ENCODE data around the gene SKOR1.

Gene SKOR1

DNA sequence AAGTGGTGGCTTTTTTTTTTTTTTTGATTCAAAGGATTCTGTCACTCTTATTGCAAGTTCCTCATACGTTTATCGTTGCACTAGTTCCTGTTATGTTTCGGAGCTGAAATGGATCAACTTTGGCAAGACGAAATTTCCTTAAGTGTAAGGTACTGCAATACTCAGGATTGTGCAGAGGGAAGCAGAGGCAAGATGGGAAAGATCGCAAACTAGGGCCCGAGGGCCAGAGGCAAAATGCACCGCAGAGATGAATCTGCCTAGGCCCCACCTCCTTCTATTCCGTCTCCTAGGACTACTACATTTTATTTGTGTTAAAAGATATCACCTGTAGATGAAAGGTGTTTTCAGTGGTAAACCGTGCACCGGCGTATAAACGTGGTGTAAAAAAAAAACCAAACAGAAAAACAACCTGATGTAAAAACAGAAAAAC, 14.2 kb downstream of the SKOR1 start:
- Histone ChIP-seq H3K79me1 (ENCODE audit: low read depth, low read length) (no peaks in the 10 kb centered on the region), H2AK5ac (ENCODE audit: low read depth, low read length) (no peak overlapping the region), H3K4me3 (ENCODE audit: low read length in 2 of 2) (peak overlapping the region; percentile 69 to 90), H2BK12ac (ENCODE audit: low read length) (no peak overlapping the region), H3K27me3 (ENCODE audit: control insufficient read depth in 3 of 3, insufficient read depth in 3 of 3, low read depth in 1 of 3, low read length in 3 of 3) (peaks cover 16 to 47% (median 34%) of the 10 kb centered on the region in 3 experiments), H3K23ac (ENCODE audit: low read depth, low read length, poor library complexity) (no peak overlapping the region), H2BK120ac (ENCODE audit: low read depth, low read length) (no peak overlapping the region), H3K18ac (ENCODE audit: low read length) (no peak overlapping the region), H3K4ac (ENCODE audit: low read length) (no peak overlapping the region), H2AFZ (ENCODE audit: low read length) (peak overlapping the region; percentile 94), H3K4me2 (ENCODE audit: insufficient read depth, low read length, poor library complexity, severe bottlenecking) (peak overlapping the region; percentile 53), H2BK15ac (ENCODE audit: low read length) (no peak overlapping the region), H4K8ac (ENCODE audit: low read depth, low read length) (no peak overlapping the region), H3K36me3 (replicated peaks in 1 of 2; ENCODE audit: control insufficient read depth in 2 of 2, insufficient read depth in 2 of 2, low read length in 2 of 2) (no peaks in the 10 kb centered on the region), H3K27ac (replicated peaks; ENCODE audit: low read length) (no peak overlapping the region), H3K14ac (ENCODE audit: low read length) (no peak overlapping the region), H2BK5ac (ENCODE audit: low read length) (no peak overlapping the region), H3K9me3 (replicated peaks in 1 of 2; ENCODE audit: control insufficient read depth in 2 of 2, insufficient read depth in 1 of 2, low read depth in 1 of 2, low read length in 2 of 2) (no peaks in the 10 kb centered on the region), H3K4me1 (ENCODE audit: control insufficient read depth in 2 of 2, insufficient read depth in 1 of 2, low read depth in 1 of 2, low read length in 2 of 2) (peaks cover 16 to 28% of the 10 kb centered on the region in 2 donors), H4K91ac (ENCODE audit: low read depth, low read length, poor library complexity) (no peak overlapping the region), H3K9ac (ENCODE audit: low read depth, low read length, poor library complexity) (no peak overlapping the region)
- DNase-seq (ENCODE audit: low spot score): no peak
- WGBS, 2 donors (ENCODE audit: extremely low coverage in 2 of 2, insufficient read length in 2 of 2, insufficient replicate concordance in 1 of 2): no CpG with 5 or more reads among the region's 12 CpGs

GRCh38 chr15:67839929-67840748, 14.8 kb downstream of the SKOR1 start, which contains the start of gene RNU6-1:
TSS of gene RNU6-1 (minus strand) at chr15:67840045.
- Histone ChIP-seq H2BK5ac (ENCODE audit: low read length) (no peak within 1 kb of the TSS), H4K91ac (ENCODE audit: low read depth, low read length, poor library complexity) (no peak within 1 kb of the TSS), H3K79me1 (ENCODE audit: low read depth, low read length) (no peaks in the 10 kb centered on the region), H3K36me3 (replicated peaks in 1 of 2; ENCODE audit: control insufficient read depth in 2 of 2, insufficient read depth in 2 of 2, low read length in 2 of 2) (no peaks in the 10 kb centered on the region), H2BK12ac (ENCODE audit: low read length) (no peak within 1 kb of the TSS), H2AK5ac (ENCODE audit: low read depth, low read length) (no peak within 1 kb of the TSS), H3K4me3 (ENCODE audit: low read length in 2 of 2) (peak within 1 kb of the TSS; percentile 90 to 94), H3K27ac (replicated peaks; ENCODE audit: low read length) (no peak within 1 kb of the TSS), H4K8ac (ENCODE audit: low read depth, low read length) (no peak within 1 kb of the TSS), H3K27me3 (ENCODE audit: control insufficient read depth in 3 of 3, insufficient read depth in 3 of 3, low read depth in 1 of 3, low read length in 3 of 3) (peaks cover 10 to 42% (median 27%) of the 10 kb centered on the region in 3 experiments), H3K4me1 (ENCODE audit: control insufficient read depth in 2 of 2, insufficient read depth in 1 of 2, low read depth in 1 of 2, low read length in 2 of 2) (peaks cover 20 to 30% of the 10 kb centered on the region in 2 donors), H2AFZ (ENCODE audit: low read length) (peak within 1 kb of the TSS; percentile 94), H3K4me2 (ENCODE audit: insufficient read depth, low read length, poor library complexity, severe bottlenecking) (peak within 1 kb of the TSS; percentile 75), H3K9ac (ENCODE audit: low read depth, low read length, poor library complexity) (peak within 1 kb of the TSS; percentile 93), H3K23ac (ENCODE audit: low read depth, low read length, poor library complexity) (no peak within 1 kb of the TSS), H3K4ac (ENCODE audit: low read length) (no peak within 1 kb of the TSS), H3K18ac (ENCODE audit: low read length) (peak within 1 kb of the TSS; percentile 92), H2BK15ac (ENCODE audit: low read length) (peak within 1 kb of the TSS; percentile 50), H2BK120ac (ENCODE audit: low read depth, low read length) (no peak within 1 kb of the TSS), H3K14ac (ENCODE audit: low read length) (peak within 1 kb of the TSS; percentile 95), H3K9me3 (replicated peaks in 1 of 2; ENCODE audit: control insufficient read depth in 2 of 2, insufficient read depth in 1 of 2, low read depth in 1 of 2, low read length in 2 of 2) (no peaks in the 10 kb centered on the region)
- no CpG with 5 or more reads among the region's 62 CpGs for WGBS, 2 donors (ENCODE audit: extremely low coverage in 2 of 2, insufficient read length in 2 of 2, insufficient replicate concordance in 1 of 2)
- peak; percentile 88 for DNase-seq (ENCODE audit: low spot score)

- H2BK12ac ChIP-seq (ENCODE audit: low read length): no peak overlapping the region
- H3K4ac ChIP-seq (ENCODE audit: low read length): no peak overlapping the region
- peak overlapping the region; percentile 94 for H2AFZ ChIP-seq (ENCODE audit: low read length)
- H2BK120ac ChIP-seq (ENCODE audit: low read depth, low read length): no peak overlapping the region
- H3K4me1 ChIP-seq (ENCODE audit: control insufficient read depth in 2 of 2, insufficient read depth in 1 of 2, low read depth in 1 of 2, low read length in 2 of 2): peaks cover 21 to 35% of the 10 kb centered on the region in 2 donors
- H3K27ac ChIP-seq (replicated peaks; ENCODE audit: low read length): no peak overlapping the region
- H3K36me3 ChIP-seq (replicated peaks in 1 of 2; ENCODE audit: control insufficient read depth in 2 of 2, insufficient read depth in 2 of 2, low read length in 2 of 2): no peaks in the 10 kb centered on the region
- H4K91ac ChIP-seq (ENCODE audit: low read depth, low read length, poor library complexity): no peak overlapping the region
- H3K23ac ChIP-seq (ENCODE audit: low read depth, low read length, poor library complexity): peak overlapping the region; percentile 38
- H3K9ac ChIP-seq (ENCODE audit: low read depth, low read length, poor library complexity): no peak overlapping the region
- no peak overlapping the region for H2BK15ac ChIP-seq (ENCODE audit: low read length)
- no peak overlapping the region for H2BK5ac ChIP-seq (ENCODE audit: low read length)
- peak overlapping the region; percentile 71 for H3K4me2 ChIP-seq (ENCODE audit: insufficient read depth, low read length, poor library complexity, severe bottlenecking)
- H3K14ac ChIP-seq (ENCODE audit: low read length): no peak overlapping the region
- no CpG with 5 or more reads among the region's 17 CpGs for WGBS, 2 donors (ENCODE audit: extremely low coverage in 2 of 2, insufficient read length in 2 of 2, insufficient replicate concordance in 1 of 2)
- H4K8ac ChIP-seq (ENCODE audit: low read depth, low read length): no peak overlapping the region
- DNase-seq (ENCODE audit: low spot score): no peak
- H3K9me3 ChIP-seq (replicated peaks in 1 of 2; ENCODE audit: control insufficient read depth in 2 of 2, insufficient read depth in 1 of 2, low read depth in 1 of 2, low read length in 2 of 2): no peaks in the 10 kb centered on the region
- H3K27me3 ChIP-seq (ENCODE audit: control insufficient read depth in 3 of 3, insufficient read depth in 3 of 3, low read depth in 1 of 3, low read length in 3 of 3): peaks cover 2 to 38% (median 20%) of the 10 kb centered on the region in 3 experiments
- no peak overlapping the region for H2AK5ac ChIP-seq (ENCODE audit: low read depth, low read length)
- H3K18ac ChIP-seq (ENCODE audit: low read length): peak overlapping the region; percentile 92
- H3K79me1 ChIP-seq (ENCODE audit: low read depth, low read length): no peaks in the 10 kb centered on the region
- H3K4me3 ChIP-seq (ENCODE audit: low read length in 2 of 2): peak overlapping the region; percentile 90 to 94
Measured at GRCh38 chr15:67840749-67841512, 15.6 kb downstream of the SKOR1 start.

GRCh38 chr15:67841513-67841762, 16.1 kb downstream of the SKOR1 start:
- no peak overlapping the region for H4K91ac ChIP-seq (ENCODE audit: low read depth, low read length, poor library complexity)
- DNase-seq (ENCODE audit: low spot score): no peak
- H2BK120ac ChIP-seq (ENCODE audit: low read depth, low read length): no peak overlapping the region
- no peak overlapping the region for H2BK5ac ChIP-seq (ENCODE audit: low read length)
- peak overlapping the region; percentile 38 for H3K23ac ChIP-seq (ENCODE audit: low read depth, low read length, poor library complexity)
- no CpG with 5 or more reads among the region's 4 CpGs for WGBS, 2 donors (ENCODE audit: extremely low coverage in 2 of 2, insufficient read length in 2 of 2, insufficient replicate concordance in 1 of 2)
- H3K4me3 ChIP-seq (ENCODE audit: low read length in 2 of 2): peak overlapping the region in 1 of 2 donors; percentile 90
- H2BK15ac ChIP-seq (ENCODE audit: low read length): no peak overlapping the region
- no peak overlapping the region for H3K14ac ChIP-seq (ENCODE audit: low read length)
- no peak overlapping the region for H3K4me2 ChIP-seq (ENCODE audit: insufficient read depth, low read length, poor library complexity, severe bottlenecking)
- no peak overlapping the region for H2AK5ac ChIP-seq (ENCODE audit: low read depth, low read length)
- no peaks in the 10 kb centered on the region for H3K36me3 ChIP-seq (replicated peaks in 1 of 2; ENCODE audit: control insufficient read depth in 2 of 2, insufficient read depth in 2 of 2, low read length in 2 of 2)
- no peak overlapping the region for H2BK12ac ChIP-seq (ENCODE audit: low read length)
- H3K9ac ChIP-seq (ENCODE audit: low read depth, low read length, poor library complexity): no peak overlapping the region
- no peak overlapping the region for H3K27ac ChIP-seq (replicated peaks; ENCODE audit: low read length)
- peaks cover 0 to 35% (median 15%) of the 10 kb centered on the region in 3 experiments for H3K27me3 ChIP-seq (ENCODE audit: control insufficient read depth in 3 of 3, insufficient read depth in 3 of 3, low read depth in 1 of 3, low read length in 3 of 3)
- H2AFZ ChIP-seq (ENCODE audit: low read length): no peak overlapping the region
- no peak overlapping the region for H4K8ac ChIP-seq (ENCODE audit: low read depth, low read length)
- no peak overlapping the region for H3K18ac ChIP-seq (ENCODE audit: low read length)
- H3K79me1 ChIP-seq (ENCODE audit: low read depth, low read length): no peaks in the 10 kb centered on the region
- peaks cover 19 to 37% of the 10 kb centered on the region in 2 donors for H3K4me1 ChIP-seq (ENCODE audit: control insufficient read depth in 2 of 2, insufficient read depth in 1 of 2, low read depth in 1 of 2, low read length in 2 of 2)
- no peak overlapping the region for H3K4ac ChIP-seq (ENCODE audit: low read length)
- no peaks in the 10 kb centered on the region for H3K9me3 ChIP-seq (replicated peaks in 1 of 2; ENCODE audit: control insufficient read depth in 2 of 2, insufficient read depth in 1 of 2, low read depth in 1 of 2, low read length in 2 of 2)
